Upper lobe of left lung (tissue), 4 donors: ENCODE data around the gene DRC3.

Experiments used
- POLR2A ChIP-seq, 4 donors: fragments of 450-650 bp; IDR thresholded peaks; one replicate each; pipeline ENCODE4 v1.5.1; 2016 to 2017; ENCODE audit warnings: antibody characterized with exemption in 4 of 4, mild to moderate bottlenecking in 2 of 4
- TF ChIP-seq, protein P1 (sequence below), 6 experiments: fragments of 450-650 bp in 4 of 6; fragments of 200-600 bp in 2 of 6; sonication (generic) in 2 of 6; IDR thresholded peaks; one replicate each; pipeline ENCODE4 v1.5.1; 2016 to 2019; ENCODE audit warnings: antibody characterized with exemption in 6 of 6

- no peak for TF ChIP-seq POLR2A (IDR thresholded peaks at IDR 0.05)
- TF ChIP-seq, protein P1, sequence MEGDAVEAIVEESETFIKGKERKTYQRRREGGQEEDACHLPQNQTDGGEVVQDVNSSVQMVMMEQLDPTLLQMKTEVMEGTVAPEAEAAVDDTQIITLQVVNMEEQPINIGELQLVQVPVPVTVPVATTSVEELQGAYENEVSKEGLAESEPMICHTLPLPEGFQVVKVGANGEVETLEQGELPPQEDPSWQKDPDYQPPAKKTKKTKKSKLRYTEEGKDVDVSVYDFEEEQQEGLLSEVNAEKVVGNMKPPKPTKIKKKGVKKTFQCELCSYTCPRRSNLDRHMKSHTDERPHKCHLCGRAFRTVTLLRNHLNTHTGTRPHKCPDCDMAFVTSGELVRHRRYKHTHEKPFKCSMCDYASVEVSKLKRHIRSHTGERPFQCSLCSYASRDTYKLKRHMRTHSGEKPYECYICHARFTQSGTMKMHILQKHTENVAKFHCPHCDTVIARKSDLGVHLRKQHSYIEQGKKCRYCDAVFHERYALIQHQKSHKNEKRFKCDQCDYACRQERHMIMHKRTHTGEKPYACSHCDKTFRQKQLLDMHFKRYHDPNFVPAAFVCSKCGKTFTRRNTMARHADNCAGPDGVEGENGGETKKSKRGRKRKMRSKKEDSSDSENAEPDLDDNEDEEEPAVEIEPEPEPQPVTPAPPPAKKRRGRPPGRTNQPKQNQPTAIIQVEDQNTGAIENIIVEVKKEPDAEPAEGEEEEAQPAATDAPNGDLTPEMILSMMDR (IDR thresholded peaks at IDR 0.05) = no peak
Measured at GRCh38 chr17:18002171-18002570, 29.5 kb downstream of the DRC3 start.
